ENCODE data around the gene SIRT3.
"Not testable (repeated sequence)": the region's sequence is repeated elsewhere in the genome, so short reads cannot be mapped to it uniquely, and the experiment has no call there.

The SIRT3 gene

GRCh38 chr11:249062-249461 lies 12.9 kb upstream of the SIRT3 start:
- H3K27ac ChIP-seq = no peak overlapping the region
- no peak for DNase-seq (ENCODE audit: low read depth, low spot score)

- no peak for DNase-seq (ENCODE audit: low read depth, low spot score)
- H3K27ac ChIP-seq = no peak overlapping the region
These were observed 8.2 kb upstream of the SIRT3 start for GRCh38 chr11:244376-244775.

GRCh38 chr11:241634-242033 lies 5.5 kb upstream of the SIRT3 start:
- no peak for DNase-seq (ENCODE audit: low read depth, low spot score)
- no peak overlapping the region for H3K27ac ChIP-seq

GRCh38 chr11:240315-240714 lies 4.2 kb upstream of the SIRT3 start:
- H3K27ac ChIP-seq = no peak overlapping the region
- DNase-seq (ENCODE audit: low read depth, low spot score) = no peak

DNA sequence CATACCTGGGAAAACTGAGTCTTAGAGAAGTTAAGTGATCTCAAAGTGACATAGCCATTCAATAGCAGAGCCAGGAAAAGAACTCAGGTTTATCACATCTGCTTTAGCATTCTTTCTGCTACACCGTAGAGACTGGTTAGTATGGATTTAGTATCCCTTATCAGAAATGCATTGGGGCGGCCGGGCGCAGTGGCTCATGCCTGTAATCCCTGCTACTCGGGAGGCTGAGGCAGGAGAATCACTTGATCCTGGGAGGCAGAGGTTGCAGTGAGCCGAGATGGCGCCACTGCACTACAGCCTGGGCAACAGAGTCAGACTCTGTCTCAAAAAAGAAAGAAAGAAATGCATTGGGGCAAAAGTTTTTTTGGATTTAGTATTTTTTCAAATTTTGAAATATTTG lies 2.2 kb upstream of the SIRT3 start:
- H3K27ac ChIP-seq; DNase-seq (ENCODE audit: low read depth, low spot score): not testable (repeated sequence)

- no peak for DNase-seq (ENCODE audit: low read depth, low spot score)
These were observed 929 bp upstream of the SIRT3 start, which contains the start of gene PSMD13 for GRCh38 chr11:236774-237767. TSS of gene PSMD13 (plus strand) at chr11:236976. CDS start at chr11:237050, 74 bp downstream.

GRCh38 chr11:235609-235996 lies 539 bp downstream of the SIRT3 start:
- no peak for DNase-seq (ENCODE audit: low read depth, low spot score)
- peak overlapping the region; percentile 93 for H3K27ac ChIP-seq

More at GRCh38 chr11:236774-237767, 929 bp upstream of the SIRT3 start, which contains the start of gene PSMD13:
- H3K27ac ChIP-seq = peak within 1 kb of the TSS; percentile 93

GRCh38 chr11:235180-235579 lies 962 bp downstream of the SIRT3 start:
- DNase-seq (ENCODE audit: low read depth, low spot score) = no peak
- H3K27ac ChIP-seq = no peak overlapping the region

- no peak overlapping the region for H3K27ac ChIP-seq
- DNase-seq (ENCODE audit: low read depth, low spot score) = no peak
These were observed 3.2 kb downstream of the SIRT3 start for GRCh38 chr11:232783-233565.

GRCh38 chr11:230431-230830 lies 5.7 kb downstream of the SIRT3 start:
- no peak for DNase-seq (ENCODE audit: low read depth, low spot score)
- H3K27ac ChIP-seq = no peak overlapping the region

DNA sequence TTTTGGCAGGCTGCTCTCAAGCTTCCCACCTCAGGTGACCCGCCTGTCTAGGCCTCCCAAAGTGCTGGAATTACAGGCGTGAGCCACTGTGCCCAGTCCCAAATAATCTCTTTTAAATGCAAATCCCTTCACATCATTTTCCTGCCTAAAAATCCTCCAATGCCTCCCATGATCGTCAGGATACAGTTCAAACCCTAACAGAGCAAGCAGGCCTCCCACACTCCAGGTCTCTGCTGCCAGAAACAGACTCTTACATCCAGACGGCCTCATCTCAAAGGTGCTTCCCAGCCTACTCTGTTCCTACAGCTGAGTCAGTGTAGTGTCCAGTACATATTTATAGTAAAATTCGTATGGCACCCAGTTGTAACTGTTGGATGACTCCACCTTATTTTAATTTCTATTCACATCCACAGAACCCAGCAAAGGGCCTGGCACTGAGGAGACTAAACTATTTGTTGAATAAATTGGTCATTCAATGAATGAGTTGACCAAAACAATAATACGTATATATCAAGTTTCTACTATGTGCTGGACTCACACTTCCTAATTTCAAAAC lies 8.2 kb downstream of the SIRT3 start:
- H3K27ac ChIP-seq = no peak overlapping the region
- DNase-seq (ENCODE audit: low read depth, low spot score) = no peak

- no peak for DNase-seq (ENCODE audit: low read depth, low spot score)
- H3K27ac ChIP-seq = no peak overlapping the region
These were observed 10.2 kb downstream of the SIRT3 start for GRCh38 chr11:225734-226453.

DNA sequence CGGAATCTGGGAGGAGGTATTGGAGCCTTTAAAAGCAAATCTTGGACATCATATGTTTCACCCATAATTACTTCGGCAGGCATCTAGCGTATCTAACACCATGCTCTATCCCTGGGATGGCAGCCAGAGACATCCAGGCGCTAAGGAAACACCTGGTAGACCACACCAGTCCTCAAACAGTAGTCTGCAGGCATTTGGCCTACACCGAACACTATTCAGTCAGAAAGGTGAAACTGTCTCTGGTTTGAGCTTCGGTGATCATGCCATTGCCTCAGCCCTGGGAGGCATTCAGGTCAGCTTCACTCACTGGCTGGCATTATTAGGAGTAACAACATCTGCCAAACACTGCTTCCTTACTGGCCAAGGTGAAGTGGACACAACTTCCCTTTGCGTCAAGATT lies 11.7 kb downstream of the SIRT3 start:
- no peak for DNase-seq (ENCODE audit: low read depth, low spot score)
- no peak overlapping the region for H3K27ac ChIP-seq

DNA sequence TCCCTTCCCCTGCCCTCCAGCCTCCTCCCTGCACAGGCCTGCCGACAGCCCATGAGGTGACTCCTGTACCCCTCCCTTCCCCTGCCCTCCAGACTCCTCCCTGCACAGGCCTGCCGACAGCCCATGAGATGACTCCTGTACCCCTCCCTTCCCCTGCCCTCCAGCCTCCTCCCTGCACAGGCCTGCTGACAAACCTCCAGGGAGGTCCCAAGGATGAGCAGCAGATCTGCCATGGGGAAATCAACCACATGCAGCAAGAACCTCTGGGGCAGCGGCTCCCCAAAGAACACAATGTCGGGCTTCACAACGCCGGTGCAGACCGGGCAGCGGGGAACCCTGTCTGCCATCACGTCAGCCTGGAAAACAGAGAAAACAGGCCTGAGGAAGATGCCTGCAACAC lies 12.3 kb downstream of the SIRT3 start:
- no peak for DNase-seq (ENCODE audit: low read depth, low spot score)
- no peak overlapping the region for H3K27ac ChIP-seq

DNA sequence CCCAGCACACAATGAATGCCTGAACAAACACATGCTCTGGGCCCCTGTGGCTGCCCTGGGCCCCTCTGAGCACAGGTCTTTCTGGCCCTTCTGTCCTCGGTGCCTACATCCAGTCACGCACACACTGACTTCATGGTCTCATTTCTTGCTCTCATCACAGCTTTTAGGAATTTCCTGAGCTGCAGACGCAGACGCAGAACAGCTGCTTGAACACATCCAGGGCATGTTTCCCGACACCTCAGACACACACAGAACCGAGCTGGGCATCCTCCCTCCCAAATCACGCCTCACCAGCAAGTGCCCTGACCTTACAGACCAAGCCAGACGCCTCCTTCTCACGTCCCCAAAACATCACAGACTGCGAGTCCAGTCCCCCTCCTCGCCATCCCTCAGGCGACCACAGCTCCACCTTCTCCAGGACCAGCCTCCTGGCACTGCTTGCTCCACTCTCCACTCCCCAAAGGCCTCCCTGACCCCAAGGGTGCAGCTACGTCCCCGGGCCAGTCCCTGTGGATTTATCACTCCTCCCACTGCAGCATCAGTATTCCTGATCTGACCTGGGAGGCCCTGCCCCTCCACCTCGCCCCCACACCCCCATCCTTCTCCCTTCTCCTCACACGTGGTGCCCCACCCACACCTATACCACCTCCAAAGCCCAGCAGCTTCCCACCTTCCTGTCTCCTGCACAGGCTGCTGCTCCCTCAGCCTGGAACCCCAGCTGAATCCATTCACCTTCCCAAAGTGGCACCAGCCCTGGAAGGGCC lies 12.9 kb downstream of the SIRT3 start:
- DNase-seq (ENCODE audit: low read depth, low spot score) = no peak

DNA sequence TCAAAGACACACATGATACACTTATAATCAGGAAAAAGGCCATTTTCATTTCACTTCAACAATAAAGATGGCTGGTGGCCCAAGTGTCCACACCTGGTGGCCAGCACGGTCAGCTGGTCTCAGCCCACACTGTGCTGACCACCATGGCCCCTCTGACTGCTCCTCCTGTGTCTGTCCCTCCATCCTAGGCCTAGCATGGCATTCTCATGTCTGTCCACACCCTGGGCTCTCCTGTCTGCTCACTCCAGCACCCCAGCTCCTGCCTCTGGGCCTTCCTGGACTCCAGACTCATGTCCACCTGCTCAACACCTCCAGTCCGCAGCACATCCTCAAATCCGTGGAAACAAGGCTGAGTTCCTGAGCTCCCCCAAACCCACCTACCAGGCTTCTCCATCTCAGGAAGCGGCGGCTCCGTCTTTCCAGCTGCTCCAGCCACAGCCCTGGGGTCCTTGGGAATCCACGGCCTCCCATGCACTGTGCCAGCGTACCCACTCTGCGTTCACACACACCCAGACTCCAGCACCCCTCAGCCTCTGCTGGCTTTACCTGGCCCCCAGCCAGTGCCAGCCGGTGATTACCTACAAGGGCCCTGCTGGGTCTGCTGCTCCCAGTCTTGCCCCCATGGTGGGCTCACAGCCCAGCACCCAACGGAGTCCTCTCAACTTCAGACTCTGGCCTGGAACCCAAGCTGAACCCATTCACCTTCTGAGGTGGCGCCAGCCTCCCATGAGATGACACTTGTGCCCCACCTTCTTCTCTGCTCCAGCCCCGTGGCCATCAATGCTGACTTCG lies 13.9 kb downstream of the SIRT3 start:
- no peak for DNase-seq (ENCODE audit: low read depth, low spot score)

More for the DNA sequence above, 12.9 kb downstream of the SIRT3 start:
- no peak overlapping the region for H3K27ac ChIP-seq

GRCh38 chr11:221539-221938 lies 14.6 kb downstream of the SIRT3 start:
- H3K27ac ChIP-seq = no peak overlapping the region
- DNase-seq (ENCODE audit: low read depth, low spot score) = no peak

More for the DNA sequence above, 13.9 kb downstream of the SIRT3 start:
- H3K27ac ChIP-seq = no peak overlapping the region

DNA sequence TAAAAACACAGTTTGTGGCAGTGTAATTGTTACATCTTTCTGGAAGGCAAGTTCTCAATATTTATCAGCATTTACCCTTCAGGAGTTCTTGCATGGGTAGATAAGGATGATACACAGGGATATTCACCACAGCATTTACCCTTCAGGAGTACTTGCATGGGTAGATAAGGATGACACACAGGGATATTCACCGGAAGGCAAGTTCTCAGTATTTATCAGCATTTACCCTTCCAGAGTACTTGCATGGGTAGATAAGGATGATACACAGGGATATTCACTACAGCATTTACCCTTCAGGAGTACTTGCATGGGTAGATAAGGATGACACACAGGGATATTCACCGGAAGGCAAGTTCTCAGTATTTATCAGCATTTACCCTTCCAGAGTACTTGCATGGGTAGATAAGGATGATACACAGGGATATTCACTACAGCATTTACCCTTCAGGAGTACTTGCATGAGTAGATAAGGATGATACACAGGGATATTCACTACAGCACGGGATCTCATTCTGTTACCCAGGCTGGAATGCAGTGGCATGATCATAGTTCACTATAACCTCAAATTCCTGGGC lies 15.4 kb downstream of the SIRT3 start:
- not testable (repeated sequence) for DNase-seq (ENCODE audit: low read depth, low spot score); H3K27ac ChIP-seq
